DMS53 treated with DMSO at 0.1 percent for 48 hours (cell line): ENCODE results near the gene ZBED1.
"Not testable (repeated sequence)": the region's sequence is repeated elsewhere in the genome, so short reads cannot be mapped to it uniquely, and the experiment has no call there.

Source experiments
- DNase-seq: peaks from one replicate; lab custom pipeline; 2025; ENCODE audit not compliant: unreplicated experiment; lab: John Stamatoyannopoulos, UW

The ZBED1 gene

GRCh38 chrX:2457289-2458133 lies 43.3 kb downstream of the ZBED1 start:
- no peak for DNase-seq

GRCh38 chrX:2456091-2456490 lies 44.7 kb downstream of the ZBED1 start:
- DNase-seq, result not testable (repeated sequence)

- not testable (repeated sequence) for DNase-seq
These were observed 46.2 kb downstream of the ZBED1 start for GRCh38 chrX:2454620-2455019.

GRCh38 chrX:2452799-2453198 lies 48.0 kb downstream of the ZBED1 start:
- no peak for DNase-seq

- no peak for DNase-seq
These were observed 48.4 kb downstream of the ZBED1 start for GRCh38 chrX:2452317-2452784.

- no peak for DNase-seq
These were observed 49.1 kb downstream of the ZBED1 start for GRCh38 chrX:2451501-2452316.

GRCh38 chrX:2450681-2451080 lies 50.1 kb downstream of the ZBED1 start:
- DNase-seq, result no peak

- DNase-seq, result no peak
These were observed 51.5 kb downstream of the ZBED1 start for GRCh38 chrX:2449135-2449886.

GRCh38 chrX:2447484-2447883 lies 53.3 kb downstream of the ZBED1 start:
- no peak for DNase-seq

- no peak for DNase-seq
These were observed 54.0 kb downstream of the ZBED1 start for GRCh38 chrX:2446815-2447214.

- no peak for DNase-seq
These were observed 54.8 kb downstream of the ZBED1 start for GRCh38 chrX:2445662-2446623.

- DNase-seq, result no peak
These were observed 58.1 kb downstream of the ZBED1 start for GRCh38 chrX:2442694-2443093.

GRCh38 chrX:2441466-2441865 lies 59.3 kb downstream of the ZBED1 start:
- DNase-seq, result no peak

GRCh38 chrX:2439613-2440012 lies 61.2 kb downstream of the ZBED1 start:
- no peak for DNase-seq
